Ureter (tissue), 1 donor: ENCODE data around the gene IRF3. TPM values are rescaled to one million over a fixed set of nuclear protein-coding genes. Genes with fewer than 3 reads are reported as not detected.

Experiments used
- DNase-seq: peaks from one replicate; pipeline ENCODE4 v3.0.0-alpha.2; 2020; ENCODE audit warnings: low spot score
- total RNA-seq: library from RNA; stranded (reverse); gene quantifications from one replicate; pipeline ENCODE4 v1.2.4, GENCODE V29; 2023
- donor health status: DM: yes; HTN: yes; CAD: no.

Gene IRF3
- total RNA-seq, 1 donor from 2014 or later, result 108 TPM

- DNase-seq, result no peak
Measured at GRCh38 chr19:49669516-49669915, 3.9 kb upstream of the IRF3 start.

GRCh38 chr19:49667473-49667872 is 1.8 kb upstream of the IRF3 start:
- no peak for DNase-seq

GRCh38 chr19:49666120-49666444 is 425 bp upstream of the IRF3 start:
- DNase-seq, result no peak

GRCh38 chr19:49665036-49665350 is 664 bp downstream of the IRF3 start:
- no peak for DNase-seq

GRCh38 chr19:49664171-49665035 is 1.3 kb downstream of the IRF3 start:
- DNase-seq, result peak; percentile 94

- DNase-seq, result no peak
Measured at GRCh38 chr19:49663224-49663623, 2.4 kb downstream of the IRF3 start.

- no peak for DNase-seq
Measured at GRCh38 chr19:49662011-49662410, 3.6 kb downstream of the IRF3 start.

- DNase-seq, result no peak
Measured at GRCh38 chr19:49660338-49660961, 5.2 kb downstream of the IRF3 start.

GRCh38 chr19:49658566-49659442 is 6.9 kb downstream of the IRF3 start:
- DNase-seq, result no peak

GRCh38 chr19:49658139-49658517 is 7.5 kb downstream of the IRF3 start:
- DNase-seq, result no peak

GRCh38 chr19:49657493-49658138 is 8.0 kb downstream of the IRF3 start:
- no peak for DNase-seq

- DNase-seq, result no peak
Measured at GRCh38 chr19:49656456-49657109, 9.1 kb downstream of the IRF3 start.

GRCh38 chr19:49655570-49656455 is 9.8 kb downstream of the IRF3 start:
- no peak for DNase-seq

- DNase-seq, result no peak
Measured at GRCh38 chr19:49654581-49654980, 11.1 kb downstream of the IRF3 start.

GRCh38 chr19:49653466-49653806 is 12.2 kb downstream of the IRF3 start:
- no peak for DNase-seq

- DNase-seq, result no peak
Measured at GRCh38 chr19:49652551-49653465, 12.8 kb downstream of the IRF3 start.

GRCh38 chr19:49651820-49652550 is 13.7 kb downstream of the IRF3 start:
- no peak for DNase-seq

GRCh38 chr19:49651029-49651819 is 14.4 kb downstream of the IRF3 start:
- no peak for DNase-seq
